NCI-H2029 treated with DMSO at 0.1 percent for 48 hours (cell line): ENCODE results near the gene FRMPD4.
"Not testable (repeated sequence)": the region's sequence is repeated elsewhere in the genome, so short reads cannot be mapped to it uniquely, and the experiment has no call there.

Source experiments
- DNase-seq: peaks from one replicate; lab custom pipeline; 2025; lab: John Stamatoyannopoulos, UW

FRMPD4 gene

GRCh38 chrX:12138361-12139313, at the start of gene FRMPD4:
FRMPD4 (plus strand) TSS chrX:12138473; CDS start chrX:12138972, 499 bp downstream.
- DNase-seq = no peak

- DNase-seq = no peak
These were observed 48.5 kb upstream of the FRMPD4 start for GRCh38 chrX:12089740-12090139.

- DNase-seq = no peak
These were observed 25.0 kb upstream of the FRMPD4 start for GRCh38 chrX:12113321-12113720.

GRCh38 chrX:12115377-12115776, 22.9 kb upstream of the FRMPD4 start:
- DNase-seq = no peak

- DNase-seq = no peak
These were observed 20.1 kb upstream of the FRMPD4 start for GRCh38 chrX:12118134-12118533.

GRCh38 chrX:12128017-12128416, 10.3 kb upstream of the FRMPD4 start:
- DNase-seq = no peak

- no peak for DNase-seq
These were observed 317 bp upstream of the FRMPD4 start for GRCh38 chrX:12137951-12138360.

- DNase-seq = no peak
These were observed 1.8 kb downstream of the FRMPD4 start for GRCh38 chrX:12139934-12140611.

GRCh38 chrX:12141511-12141910, 3.2 kb downstream of the FRMPD4 start:
- no peak for DNase-seq

GRCh38 chrX:12142661-12143060, 4.4 kb downstream of the FRMPD4 start:
- DNase-seq = no peak

- no peak for DNase-seq
These were observed 7.1 kb downstream of the FRMPD4 start for GRCh38 chrX:12145402-12145801.

- no peak for DNase-seq
These were observed 11.6 kb downstream of the FRMPD4 start for GRCh38 chrX:12149670-12150407.

GRCh38 chrX:12153317-12153716, 15.0 kb downstream of the FRMPD4 start:
- no peak for DNase-seq

GRCh38 chrX:12153741-12154140, 15.5 kb downstream of the FRMPD4 start:
- no peak for DNase-seq

- no peak for DNase-seq
These were observed 21.5 kb downstream of the FRMPD4 start for GRCh38 chrX:12159799-12160198.

- DNase-seq = no peak
These were observed 24.1 kb downstream of the FRMPD4 start for GRCh38 chrX:12162420-12162819.

- not testable (repeated sequence) for DNase-seq
These were observed 25.9 kb downstream of the FRMPD4 start for GRCh38 chrX:12164180-12164579.

- no peak for DNase-seq
These were observed 32.5 kb downstream of the FRMPD4 start for GRCh38 chrX:12170755-12171154.

GRCh38 chrX:12174358-12174757, 36.1 kb downstream of the FRMPD4 start:
- DNase-seq = no peak

- no peak for DNase-seq
These were observed 58.8 kb downstream of the FRMPD4 start for GRCh38 chrX:12197030-12197429.

- DNase-seq = no peak
These were observed 68.1 kb downstream of the FRMPD4 start for GRCh38 chrX:12206413-12206812.

GRCh38 chrX:12210196-12210815, 72.0 kb downstream of the FRMPD4 start:
- no peak for DNase-seq
